Activated B cell treated with CpG ODN at 0.5 μM for 24 hours (primary cell): Measurements from ENCODE around the gene ATP6V0E2. TPM values are rescaled to one million over a fixed set of nuclear protein-coding genes. Genes with fewer than 3 reads are reported as not detected.

Experiments used
- ATAC-seq: fragments of 200-7000 bp; cut with Tn5 transposase; one replicate; pipeline ENCODE4 v1.10.0; 2021; ENCODE audit warnings: low read depth, mild to moderate bottlenecking, moderate library complexity
- CTCF ChIA-PET: fragments of 350-600 bp; sonication (Branson Sonifier 250); formaldehyde crosslinking; loops from one replicate; lab custom pipeline; 2021; ENCODE audit warnings: antibody characterized with exemption; lab: Charles Lee
- POLR2A ChIA-PET: fragments of 350-600 bp; sonication (Branson Sonifier 250); formaldehyde crosslinking; loops from one replicate; lab custom pipeline; 2021; ENCODE audit warnings: antibody characterized with exemption; lab: Charles Lee
- DNase-seq: peaks from one replicate; pipeline ENCODE4 v3.0.0; 2022
- H3K27ac Mint-ChIP-seq: one replicate; pipeline ENCODE4 v1.8.0; 2020; ENCODE audit warnings: mixed read lengths
- H3K27me3 Mint-ChIP-seq: one replicate; pipeline ENCODE4 v1.8.0; 2021; ENCODE audit warnings: mixed read lengths
- H3K36me3 Mint-ChIP-seq: one replicate; pipeline ENCODE4 v1.8.0; 2021; ENCODE audit warnings: low read depth, mixed read lengths
- H3K4me1 Mint-ChIP-seq: one replicate; pipeline ENCODE4 v1.8.0; 2021; ENCODE audit warnings: mixed read lengths
- H3K4me3 Mint-ChIP-seq: one replicate; pipeline ENCODE4 v1.8.0; 2020; ENCODE audit warnings: mild to moderate bottlenecking, mixed read lengths
- H3K9me3 Mint-ChIP-seq: one replicate; pipeline ENCODE4 v1.8.0; 2020; ENCODE audit warnings: mixed read lengths
- CTCF ChIP-seq: fragments of 200-600 bp; IDR thresholded peaks from one replicate; pipeline ENCODE4 v1.8.0; 2022; ENCODE audit warnings: antibody characterized with exemption, mild to moderate bottlenecking
- intact Hi-C: fragments of 100-400 bp; cut with micrococcal nuclease; formaldehyde crosslinking; loops from one replicate; pipeline ENCODE4 v1.15.1; 2024
- total RNA-seq: library from RNA; stranded (reverse); gene quantifications from 2 replicates; pipeline ENCODE4 v1.2.3, GENCODE V29; 2022

The ATP6V0E2 gene
- total RNA-seq, 1 donor from 2014 or later, result 9.1 TPM

GRCh38 chr7:149837564-149838223 is 36.1 kb upstream of the ATP6V0E2 start:
- CTCF ChIA-PET, result no interaction called here
- H3K36me3 Mint-ChIP-seq, result peaks cover 2% of the 10 kb centered on the region
- peak overlapping the region; percentile 82 for H3K27ac Mint-ChIP-seq
- H3K4me3 Mint-ChIP-seq, result peak overlapping the region; percentile 88
- ATAC-seq, result no peak
- no peak for TF ChIP-seq CTCF
- intact Hi-C loops, result loop anchor here (1.0 to 10.0 kb wide), 17 partner anchors 9 to 1517 kb away; partner anchors contain the start of genes ABCF2, ATP6V0E2, CDK5 and FASTK
- no peak for DNase-seq
- H3K27me3 Mint-ChIP-seq, result peaks cover 20% of the 10 kb centered on the region
- peaks cover 20% of the 10 kb centered on the region for H3K4me1 Mint-ChIP-seq
- POLR2A ChIA-PET, result interaction anchor here (0.6 to 2.0 kb wide), 13 partner anchors 9 to 1247 kb away, joined by 3 to 10 read pairs (median 4); partner anchors contain the start of genes ABCB8, CUL1, REPIN1 and ZNF783
- no peaks in the 10 kb centered on the region for H3K9me3 Mint-ChIP-seq

GRCh38 chr7:149838224-149838991 is 35.4 kb upstream of the ATP6V0E2 start, which contains the start of gene ZNF862:
ZNF862 (plus strand) TSS chr7:149838375; CDS start chr7:149838612, 237 bp downstream.
- peaks cover 20% of the 10 kb centered on the region for H3K4me1 Mint-ChIP-seq
- DNase-seq (peak; percentile 89), ATAC-seq (peak; percentile 97)
- H3K9me3 Mint-ChIP-seq, result no peaks in the 10 kb centered on the region
- H3K36me3 Mint-ChIP-seq, result peaks cover 2% of the 10 kb centered on the region
- ChIA-PET POLR2A (interaction anchor here (0.6 to 2.0 kb wide), 13 partner anchors 8 to 1246 kb away, joined by 3 to 10 read pairs (median 4); partner anchors contain the start of genes ABCB8, CUL1, REPIN1 and ZNF783), CTCF (no interaction called here)
- intact Hi-C loops, result loop anchor here (1.0 to 10.0 kb wide), 17 partner anchors 8 to 1516 kb away; partner anchors contain the start of genes ABCF2, ATP6V0E2, CDK5 and FASTK
- TF ChIP-seq CTCF, result no peak
- peaks cover 16% of the 10 kb centered on the region for H3K27me3 Mint-ChIP-seq
- peak within 1 kb of the TSS; percentile 82 for H3K27ac Mint-ChIP-seq
- H3K4me3 Mint-ChIP-seq, result peak within 1 kb of the TSS; percentile 88

- no peak for ATAC-seq
- CTCF ChIA-PET, result no interaction called here
- no peak for TF ChIP-seq CTCF
- Mint-ChIP-seq H3K9me3 (no peaks in the 10 kb centered on the region), H3K27ac (peak overlapping the region; percentile 27), H3K4me1 (peaks cover 20% of the 10 kb centered on the region), H3K36me3 (peaks cover 2% of the 10 kb centered on the region), H3K27me3 (peaks cover 12% of the 10 kb centered on the region), H3K4me3 (peak overlapping the region; percentile 88)
- DNase-seq, result no peak
- intact Hi-C loops, result loop anchor here (1.0 to 10.0 kb wide), 17 partner anchors 7 to 1516 kb away; partner anchors contain the start of genes ABCF2, ATP6V0E2, CDK5 and FASTK
- POLR2A ChIA-PET, result interaction anchor here (1.2 to 2.0 kb wide), 6 partner anchors 8 to 554 kb away, joined by 3 to 10 read pairs (median 8); a partner anchor contains a TSS
Observed at GRCh38 chr7:149838992-149839408, 34.8 kb upstream of the ATP6V0E2 start.

GRCh38 chr7:149839933-149840332 is 33.8 kb upstream of the ATP6V0E2 start:
- no peak for ATAC-seq
- no peak overlapping the region for H3K27ac Mint-ChIP-seq
- CTCF ChIA-PET, result interaction anchor here (0.7 to 1.1 kb wide), 2 partner anchors 43 to 1182 kb away, joined by 3 to 5 read pairs; no protein-coding TSS in a partner anchor
- intact Hi-C loops, result loop anchor here (2.0 to 10.0 kb wide), 6 partner anchors 343 to 1515 kb away; partner anchors contain the start of genes CDK5, REPIN1, SLC4A2 and ZNF746
- peaks cover 2% of the 10 kb centered on the region for H3K36me3 Mint-ChIP-seq
- no peaks in the 10 kb centered on the region for H3K9me3 Mint-ChIP-seq
- no peak for TF ChIP-seq CTCF
- no peak overlapping the region for H3K4me3 Mint-ChIP-seq
- POLR2A ChIA-PET, result interaction anchor here (0.6 to 2.0 kb wide), 3 partner anchors 216 to 639 kb away, joined by 3 to 7 read pairs (median 3); no protein-coding TSS in a partner anchor
- no peak for DNase-seq
- H3K27me3 Mint-ChIP-seq, result peaks cover 4% of the 10 kb centered on the region
- H3K4me1 Mint-ChIP-seq, result peaks cover 20% of the 10 kb centered on the region
